ENCODE results near the gene PHF21B.

DNA sequence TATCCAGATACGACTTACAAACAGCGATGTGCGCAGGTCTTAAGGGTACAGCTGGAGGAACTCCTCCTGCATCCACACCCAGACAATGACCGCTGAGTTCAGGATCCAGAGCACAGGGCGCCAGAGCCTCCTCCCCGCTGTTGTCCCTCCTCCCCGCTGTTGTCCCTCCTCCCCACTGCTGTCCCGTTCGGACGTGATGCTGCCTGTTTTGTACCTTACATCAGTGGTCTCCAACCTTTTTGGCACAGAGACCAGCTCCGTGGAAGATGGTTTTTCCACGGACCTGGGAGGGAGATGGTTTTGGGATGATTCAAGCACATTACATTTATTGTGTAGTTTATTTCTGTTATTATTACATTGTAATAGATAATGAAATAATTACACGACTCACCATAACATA lies 62.0 kb downstream of the PHF21B start:
- no peak for TF ChIP-seq SPI1 (IDR thresholded peaks at IDR 0.05; ENCODE audit: low read depth, low read length)
- TF ChIP-seq POLR2AphosphoS5 (IDR thresholded peaks at IDR 0.05; ENCODE audit: low read depth, low read length): no peak
